HG03039 (cell line): ENCODE data around the gene DSP.

ENCODE experiments used
- ATAC-seq: cut with Tn5 transposase; IDR thresholded peaks from one replicate; pipeline ENCODE4 v1.9.1; 2021; ENCODE audit warnings: mild to moderate bottlenecking, moderate library complexity; ENCODE audit not compliant: unreplicated experiment

Gene DSP

GRCh38 chr6:7590918-7591302 is 49.4 kb downstream of the DSP start:
- no peak for ATAC-seq

GRCh38 chr6:7591770-7592169 is 50.3 kb downstream of the DSP start:
- ATAC-seq: no peak

GRCh38 chr6:7593229-7593628 is 51.8 kb downstream of the DSP start:
- no peak for ATAC-seq

GRCh38 chr6:7594579-7595125 is 53.2 kb downstream of the DSP start:
- ATAC-seq: no peak

GRCh38 chr6:7604003-7604402 is 62.5 kb downstream of the DSP start:
- no peak for ATAC-seq

GRCh38 chr6:7604506-7604905 is 63.0 kb downstream of the DSP start:
- no peak for ATAC-seq

- ATAC-seq: no peak
These were observed 74.3 kb downstream of the DSP start for GRCh38 chr6:7615611-7616383.

GRCh38 chr6:7617801-7618764 is 76.6 kb downstream of the DSP start:
- ATAC-seq: no peak

GRCh38 chr6:7621761-7622160 is 80.3 kb downstream of the DSP start:
- no peak for ATAC-seq

- ATAC-seq: no peak
These were observed 83.6 kb downstream of the DSP start for GRCh38 chr6:7624796-7625710.

GRCh38 chr6:7628479-7628878 is 87.0 kb downstream of the DSP start:
- no peak for ATAC-seq

- no peak for ATAC-seq
These were observed 87.4 kb downstream of the DSP start for GRCh38 chr6:7628909-7629308.

- ATAC-seq: no peak
These were observed 87.8 kb downstream of the DSP start for GRCh38 chr6:7629321-7629720.

- ATAC-seq: no peak
These were observed 89.3 kb downstream of the DSP start for GRCh38 chr6:7630792-7631191.

- ATAC-seq: no peak
These were observed 90.0 kb downstream of the DSP start for GRCh38 chr6:7631466-7631865.

GRCh38 chr6:7632501-7633290 is 91.2 kb downstream of the DSP start:
- no peak for ATAC-seq

- ATAC-seq: no peak
These were observed 91.9 kb downstream of the DSP start for GRCh38 chr6:7633361-7633760.

- ATAC-seq: no peak
These were observed 94.7 kb downstream of the DSP start for GRCh38 chr6:7636151-7636550.
